ENCODE measurements around the gene LIMK1.

GRCh38 chr7:74083117-74083876 lies at the start of gene LIMK1:
- TF ChIP-seq CTCF (IDR thresholded peaks at IDR 0.05; ENCODE audit: borderline replicate concordance, extremely low read depth, low read length, poor library complexity, severe bottlenecking) (no peak), EZH2 (IDR thresholded peaks at IDR 0.05; ENCODE audit: borderline replicate concordance, low read depth, low read length, severe bottlenecking) (no peak)

Measured in DND-41 (cell line).